MCF 10A (cell line): Measurements from ENCODE around the gene NLRP8. TPM values are rescaled to one million over a fixed set of nuclear protein-coding genes. Genes with fewer than 3 reads are reported as not detected.

ENCODE experiments used
- Bru-seq: library from RNA; stranded (reverse); fragments of 400-500 nt; gene quantifications from one replicate; lab custom pipeline; 2021; lab: Mats Ljungman, UMichigan
- BruChase-seq, 2 experiments: library from RNA; stranded (reverse); fragments of 400-500 nt; gene quantifications; one replicate each; lab custom pipeline; 2021; lab: Mats Ljungman, UMichigan
- BruUV-seq: library from RNA; stranded (reverse); fragments of 400-500 nt; replicated peaks from 2 replicates; lab custom pipeline; 2021; lab: Mats Ljungman, UMichigan
- CTCF ChIA-PET: fragments of 300-600 bp; sonication (Branson Sonifier 250); formaldehyde crosslinking; extraction: SDS; loops from one replicate; lab custom pipeline; 2021; ENCODE audit warnings: antibody characterized with exemption, inconsistent platforms; lab: Yijun Ruan, JAX
- POLR2A ChIA-PET: fragments of 300-600, 350-650 bp; sonication (Branson Sonifier 250); formaldehyde crosslinking; extraction: SDS; loops from one replicate; lab custom pipeline; 2020; ENCODE audit warnings: antibody characterized with exemption, inconsistent platforms; lab: Yijun Ruan, JAX
- DNase-seq: peaks from one replicate; pipeline ENCODE4 v3.0.0-alpha.2; 2018; ENCODE audit not compliant: unreplicated experiment
- H3K27ac Mint-ChIP-seq: one replicate; pipeline ENCODE4 v1.8.0; 2022; ENCODE audit warnings: mild to moderate bottlenecking, low read depth, mixed read lengths; ENCODE audit not compliant: unreplicated experiment
- H3K27me3 Mint-ChIP-seq: one replicate; pipeline ENCODE4 v1.8.0; 2022; ENCODE audit warnings: mixed read lengths; ENCODE audit not compliant: insufficient read depth, unreplicated experiment
- H3K36me3 Mint-ChIP-seq: one replicate; pipeline ENCODE4 v1.8.0; 2022; ENCODE audit warnings: mild to moderate bottlenecking, moderate library complexity, mixed read lengths; ENCODE audit not compliant: insufficient read depth, unreplicated experiment
- H3K4me1 Mint-ChIP-seq: one replicate; pipeline ENCODE4 v1.8.0; 2022; ENCODE audit warnings: mixed read lengths; ENCODE audit not compliant: insufficient read depth, unreplicated experiment
- H3K4me3 Mint-ChIP-seq: one replicate; pipeline ENCODE4 v1.8.0; 2022; ENCODE audit warnings: mild to moderate bottlenecking, moderate library complexity, mixed read lengths; ENCODE audit not compliant: unreplicated experiment
- H3K9me3 Mint-ChIP-seq: one replicate; pipeline ENCODE4 v1.8.0; 2022; ENCODE audit warnings: mixed read lengths; ENCODE audit not compliant: unreplicated experiment
- CTCF ChIP-seq: fragments of 200-600 bp; IDR thresholded peaks from one replicate; pipeline ENCODE4 v1.8.0; 2022; ENCODE audit warnings: antibody characterized with exemption, mild to moderate bottlenecking; ENCODE audit not compliant: unreplicated experiment
- intact Hi-C: fragments of 100-400 bp; cut with micrococcal nuclease; formaldehyde crosslinking; loops from 2 replicates; pipeline ENCODE4 v1.14.1; 2022
- long read RNA-seq: library from polyadenylated mRNA; stranded (forward); transcript quantifications from one replicate; pipeline ENCODE4 v2.0.0, GENCODE V29; 2022
- total RNA-seq: library from RNA; stranded (reverse); gene quantifications from 2 replicates; pipeline ENCODE4 v1.2.3, GENCODE V29; 2022

Gene NLRP8
- total RNA-seq (not detected in 2 replicates), Bru-seq, nascent RNA (not detected), BruChase-seq, experiment 1, labeled RNA remaining after a 6-hour chase (not detected), BruChase-seq, experiment 2, labeled RNA remaining after a 2-hour chase (not detected)
- long read RNA-seq: 0 reads

GRCh38 chr19:55947532-55947931 is at the start of gene NLRP8:
Gene NLRP8 (plus strand): TSS chr19:55947832.
- Mint-ChIP-seq H3K9me3 (peaks cover 27% of the 10 kb centered on the region), H3K27ac (no peak within 1 kb of the TSS), H3K36me3 (no peaks in the 10 kb centered on the region), H3K4me1 (no peaks in the 10 kb centered on the region), H3K27me3 (no peaks in the 10 kb centered on the region), H3K4me3 (no peak within 1 kb of the TSS)
- ChIA-PET POLR2A (no interaction called here), CTCF (no interaction called here)
- no TSS peak for BruUV-seq
- no peak for DNase-seq
- TF ChIP-seq CTCF: no peak
- intact Hi-C loops: no loop called here

- no TSS peak for BruUV-seq
- CTCF ChIA-PET: no interaction called here
- no peaks in the 10 kb centered on the region for H3K27me3 Mint-ChIP-seq
- intact Hi-C loops: no loop called here
- peaks cover 9% of the 10 kb centered on the region for H3K36me3 Mint-ChIP-seq
- POLR2A ChIA-PET: no interaction called here
- H3K4me1 Mint-ChIP-seq: no peaks in the 10 kb centered on the region
- no peak for TF ChIP-seq CTCF
- H3K27ac Mint-ChIP-seq: no peak overlapping the region
- no peak overlapping the region for H3K4me3 Mint-ChIP-seq
- DNase-seq: no peak
- peaks cover 14% of the 10 kb centered on the region for H3K9me3 Mint-ChIP-seq
Measured at GRCh38 chr19:55898911-55899310, 48.7 kb upstream of the NLRP8 start.

- Mint-ChIP-seq H3K4me1 (no peaks in the 10 kb centered on the region), H3K27ac (no peak overlapping the region), H3K36me3 (peaks cover 6% of the 10 kb centered on the region), H3K4me3 (no peak overlapping the region), H3K9me3 (peaks cover 15% of the 10 kb centered on the region), H3K27me3 (no peaks in the 10 kb centered on the region)
- ChIA-PET CTCF (no interaction called here), POLR2A (no interaction called here)
- intact Hi-C loops: no loop called here
- DNase-seq: no peak
- no TSS peak for BruUV-seq
- TF ChIP-seq CTCF: no peak
Measured at GRCh38 chr19:55901369-55902079, 46.1 kb upstream of the NLRP8 start.

GRCh38 chr19:55902080-55902751 is 45.4 kb upstream of the NLRP8 start:
- no peak for TF ChIP-seq CTCF
- ChIA-PET POLR2A (no interaction called here), CTCF (no interaction called here)
- no TSS peak for BruUV-seq
- Mint-ChIP-seq H3K27me3 (no peaks in the 10 kb centered on the region), H3K36me3 (no peaks in the 10 kb centered on the region), H3K27ac (no peak overlapping the region), H3K4me3 (no peak overlapping the region), H3K9me3 (peaks cover 15% of the 10 kb centered on the region), H3K4me1 (no peaks in the 10 kb centered on the region)
- intact Hi-C loops: no loop called here
- DNase-seq: no peak
